ENCODE measurements around the gene RHOB.
"Not testable (repeated sequence)": the region's sequence is repeated elsewhere in the genome, so short reads cannot be mapped to it uniquely, and the experiment has no call there.

The RHOB gene

DNA sequence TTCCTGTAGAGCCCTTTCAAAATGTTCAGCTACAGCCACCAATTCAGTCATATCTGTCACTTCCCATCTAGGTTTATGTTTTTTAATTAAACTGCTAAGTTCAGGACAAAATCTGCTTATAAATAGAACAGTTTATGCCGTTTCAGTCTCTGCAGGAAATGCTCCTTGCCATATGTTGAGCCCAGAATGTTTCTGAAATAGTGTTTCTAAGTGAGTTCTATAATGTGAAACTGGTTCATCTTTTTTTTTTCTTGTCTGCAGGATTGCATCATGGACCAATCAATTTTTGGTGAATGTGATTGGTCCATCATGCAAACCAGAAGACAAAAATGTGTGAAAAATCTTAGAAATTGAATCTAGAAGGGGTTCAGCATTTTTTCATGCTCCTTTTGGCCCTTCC is 30.2 kb upstream of the RHOB start:
- TF ChIP-seq ZNF565 (CRISPR knock-in tag; conservative IDR thresholded peaks at IDR 0.05; ENCODE audit: low read depth) (no peak), OSR1 (CRISPR knock-in tag; IDR thresholded peaks at IDR 0.05) (no peak), ZNF70 (CRISPR knock-in tag; IDR thresholded peaks at IDR 0.05) (no peak)
- ATAC-seq = no peak

DNA sequence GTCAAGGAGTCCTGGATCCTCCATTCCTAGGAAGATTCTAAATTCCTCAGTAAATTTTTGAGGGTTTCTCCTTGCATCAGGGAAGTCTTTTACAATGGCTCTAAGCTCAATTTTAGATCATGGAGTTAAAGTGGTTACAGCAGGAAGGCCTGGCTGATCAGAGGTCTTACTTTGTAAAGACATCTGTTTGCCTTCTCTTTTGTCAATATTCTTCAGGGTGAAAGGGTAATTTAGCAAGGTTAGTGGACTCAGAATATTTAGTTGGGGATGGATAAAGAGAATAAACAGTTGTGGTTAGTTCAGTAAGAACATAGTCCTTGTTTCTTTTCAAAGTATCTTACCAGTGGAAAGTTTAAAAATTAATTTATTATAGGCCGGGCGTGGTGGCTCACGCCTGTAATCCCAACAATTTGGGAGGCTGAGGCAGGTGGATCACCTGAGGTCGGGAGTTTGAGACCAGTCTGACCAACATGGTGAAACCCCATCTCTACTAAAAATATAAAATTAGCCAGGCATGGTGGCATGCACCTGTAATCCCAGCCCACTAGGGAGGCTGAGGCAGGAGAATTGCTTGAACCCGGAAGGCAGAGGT is 29.5 kb upstream of the RHOB start:
- ATAC-seq = not testable (repeated sequence)

DNA sequence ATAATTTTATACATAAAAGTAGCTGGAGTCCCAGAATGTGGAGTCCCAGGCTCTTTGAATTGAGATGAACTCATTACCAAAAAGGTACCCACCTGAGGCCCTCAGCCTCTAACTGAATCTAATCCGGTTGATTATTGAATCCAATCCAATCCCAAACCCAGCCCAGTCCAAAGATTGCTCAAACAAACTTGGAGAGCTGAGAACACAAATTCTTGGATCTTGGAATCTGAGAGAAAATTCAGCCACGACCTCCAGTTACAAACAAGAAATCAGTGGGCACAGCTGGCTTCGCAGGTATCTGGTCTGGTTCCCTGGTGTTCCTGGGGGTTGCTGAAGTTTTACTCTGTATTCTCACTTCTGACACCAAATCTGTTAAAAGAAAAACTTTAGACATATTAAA is 28.4 kb upstream of the RHOB start:
- TF ChIP-seq RARB (CRISPR knock-in tag; IDR thresholded peaks at IDR 0.05) (no peak), TOX (CRISPR knock-in tag; IDR thresholded peaks at IDR 0.05; ENCODE audit: borderline replicate concordance) (no peak), GLIS3 (CRISPR knock-in tag; IDR thresholded peaks at IDR 0.05) (no peak), ZFP3 (CRISPR knock-in tag; IDR thresholded peaks at IDR 0.05) (no peak)
- TF ChIP-seq, protein P1, sequence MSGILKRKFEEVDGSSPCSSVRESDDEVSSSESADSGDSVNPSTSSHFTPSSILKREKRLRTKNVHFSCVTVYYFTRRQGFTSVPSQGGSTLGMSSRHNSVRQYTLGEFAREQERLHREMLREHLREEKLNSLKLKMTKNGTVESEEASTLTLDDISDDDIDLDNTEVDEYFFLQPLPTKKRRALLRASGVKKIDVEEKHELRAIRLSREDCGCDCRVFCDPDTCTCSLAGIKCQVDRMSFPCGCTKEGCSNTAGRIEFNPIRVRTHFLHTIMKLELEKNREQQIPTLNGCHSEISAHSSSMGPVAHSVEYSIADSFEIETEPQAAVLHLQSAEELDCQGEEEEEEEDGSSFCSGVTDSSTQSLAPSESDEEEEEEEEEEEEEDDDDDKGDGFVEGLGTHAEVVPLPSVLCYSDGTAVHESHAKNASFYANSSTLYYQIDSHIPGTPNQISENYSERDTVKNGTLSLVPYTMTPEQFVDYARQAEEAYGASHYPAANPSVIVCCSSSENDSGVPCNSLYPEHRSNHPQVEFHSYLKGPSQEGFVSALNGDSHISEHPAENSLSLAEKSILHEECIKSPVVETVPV (CRISPR knock-in tag; IDR thresholded peaks at IDR 0.05) = no peak
- TF ChIP-seq, protein P2, sequence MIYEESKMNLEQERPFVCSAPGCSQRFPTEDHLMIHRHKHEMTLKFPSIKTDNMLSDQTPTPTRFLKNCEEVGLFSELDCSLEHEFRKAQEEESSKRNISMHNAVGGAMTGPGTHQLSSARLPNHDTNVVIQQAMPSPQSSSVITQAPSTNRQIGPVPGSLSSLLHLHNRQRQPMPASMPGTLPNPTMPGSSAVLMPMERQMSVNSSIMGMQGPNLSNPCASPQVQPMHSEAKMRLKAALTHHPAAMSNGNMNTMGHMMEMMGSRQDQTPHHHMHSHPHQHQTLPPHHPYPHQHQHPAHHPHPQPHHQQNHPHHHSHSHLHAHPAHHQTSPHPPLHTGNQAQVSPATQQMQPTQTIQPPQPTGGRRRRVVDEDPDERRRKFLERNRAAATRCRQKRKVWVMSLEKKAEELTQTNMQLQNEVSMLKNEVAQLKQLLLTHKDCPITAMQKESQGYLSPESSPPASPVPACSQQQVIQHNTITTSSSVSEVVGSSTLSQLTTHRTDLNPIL (CRISPR knock-in tag; IDR thresholded peaks at IDR 0.05; ENCODE audit: low read depth) = no peak
- ATAC-seq = no peak

DNA sequence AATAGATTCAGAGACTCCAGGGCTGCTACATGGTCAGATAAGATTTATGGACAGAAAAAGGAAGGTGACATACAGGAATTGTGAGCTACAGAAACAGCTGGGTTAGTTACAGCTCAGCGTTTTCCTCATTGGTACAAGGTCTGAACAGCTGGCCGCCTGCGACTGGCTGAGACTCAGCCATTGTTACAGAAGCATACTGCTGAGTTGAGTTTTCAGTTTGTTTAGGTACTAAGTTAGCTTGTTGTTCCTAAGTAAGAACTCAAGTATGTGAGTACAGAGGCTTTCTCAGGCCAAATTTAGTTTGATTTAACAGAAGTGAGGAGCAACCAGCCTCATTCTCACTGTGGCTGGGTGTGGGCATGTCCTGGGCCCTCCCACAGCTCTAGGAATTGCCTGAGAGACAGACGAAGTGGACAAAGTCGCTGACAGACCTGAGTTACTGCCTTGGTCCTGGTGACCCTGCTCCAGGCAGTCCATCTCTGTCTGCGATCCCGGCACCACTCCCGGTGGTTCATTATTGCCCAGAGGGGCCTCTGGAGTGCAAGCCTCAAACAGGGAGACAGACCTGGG is 27.8 kb upstream of the RHOB start:
- ATAC-seq = no peak
- no peak for TF ChIP-seq ZFP3 (CRISPR knock-in tag; IDR thresholded peaks at IDR 0.05)

DNA sequence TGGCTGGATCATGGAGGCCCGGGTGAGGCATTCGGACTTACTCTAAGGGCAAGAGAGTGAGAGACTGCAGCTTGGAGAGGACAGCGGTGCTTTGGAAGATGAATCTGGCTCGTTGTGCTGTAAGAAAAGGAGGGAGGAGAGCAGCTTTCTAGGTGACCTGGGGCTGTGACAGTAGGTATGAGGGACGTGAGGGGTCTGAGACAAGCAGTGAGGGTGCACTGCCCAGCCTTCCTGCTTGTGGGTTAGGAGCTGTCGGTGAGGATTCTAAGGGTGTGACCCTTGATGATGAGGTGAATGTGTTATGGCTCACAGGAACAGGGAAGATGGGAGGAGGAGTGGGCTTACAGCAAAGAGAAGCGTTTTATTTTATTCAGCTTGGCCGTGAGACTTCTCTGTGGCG is 27.1 kb upstream of the RHOB start:
- no peak for ATAC-seq
- TF ChIP-seq ZNF8 (CRISPR knock-in tag; IDR thresholded peaks at IDR 0.05) (no peak), ZNF565 (CRISPR knock-in tag; conservative IDR thresholded peaks at IDR 0.05; ENCODE audit: low read depth) (no peak)

DNA sequence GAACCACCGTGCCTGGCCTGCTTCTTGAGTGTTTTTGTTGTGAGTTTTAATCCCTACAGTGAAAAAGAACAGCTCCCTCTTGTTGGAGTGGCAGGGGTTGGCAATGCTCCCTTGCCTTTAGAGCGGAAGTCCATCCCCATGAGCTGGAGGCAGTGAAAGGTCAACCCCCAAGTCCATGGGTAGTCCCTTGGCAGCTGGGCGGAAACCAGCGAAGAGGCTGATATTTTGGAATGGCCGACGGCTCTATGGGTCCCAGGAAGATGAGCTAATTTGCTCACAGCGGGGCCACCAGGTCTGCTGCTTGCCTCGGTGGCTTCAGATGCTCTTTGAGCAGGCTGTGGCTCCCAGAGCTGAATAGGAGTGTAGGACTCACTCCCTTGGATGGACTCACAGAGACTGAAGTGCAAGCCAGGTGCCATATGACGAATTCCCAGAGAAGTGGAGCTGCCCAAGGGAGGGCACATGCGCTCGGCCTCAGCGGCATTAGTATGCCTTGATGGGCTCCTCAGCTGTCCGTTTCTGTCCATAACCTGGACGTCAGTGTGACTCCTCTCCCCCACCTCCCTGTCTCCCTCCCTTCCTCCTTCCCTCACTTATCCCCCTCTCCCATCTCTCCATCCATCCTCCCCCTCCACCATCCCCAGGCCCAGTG is 25.4 kb upstream of the RHOB start:
- ATAC-seq = no peak
- TF ChIP-seq ZNF70 (CRISPR knock-in tag; IDR thresholded peaks at IDR 0.05) = no peak
- TF ChIP-seq TCF4 (CRISPR knock-in tag; IDR thresholded peaks at IDR 0.05; ENCODE audit: borderline replicate concordance) = no peak
- TF ChIP-seq, protein P3, sequence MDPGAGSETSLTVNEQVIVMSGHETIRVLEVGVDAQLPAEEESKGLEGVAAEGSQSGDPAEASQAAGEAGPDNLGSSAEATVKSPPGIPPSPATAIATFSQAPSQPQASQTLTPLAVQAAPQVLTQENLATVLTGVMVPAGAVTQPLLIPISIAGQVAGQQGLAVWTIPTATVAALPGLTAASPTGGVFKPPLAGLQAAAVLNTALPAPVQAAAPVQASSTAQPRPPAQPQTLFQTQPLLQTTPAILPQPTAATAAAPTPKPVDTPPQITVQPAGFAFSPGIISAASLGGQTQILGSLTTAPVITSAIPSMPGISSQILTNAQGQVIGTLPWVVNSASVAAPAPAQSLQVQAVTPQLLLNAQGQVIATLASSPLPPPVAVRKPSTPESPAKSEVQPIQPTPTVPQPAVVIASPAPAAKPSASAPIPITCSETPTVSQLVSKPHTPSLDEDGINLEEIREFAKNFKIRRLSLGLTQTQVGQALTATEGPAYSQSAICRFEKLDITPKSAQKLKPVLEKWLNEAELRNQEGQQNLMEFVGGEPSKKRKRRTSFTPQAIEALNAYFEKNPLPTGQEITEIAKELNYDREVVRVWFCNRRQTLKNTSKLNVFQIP (CRISPR knock-in tag; IDR thresholded peaks at IDR 0.05; ENCODE audit: borderline replicate concordance, low read depth) = no peak
- TF ChIP-seq, protein P1 (CRISPR knock-in tag; IDR thresholded peaks at IDR 0.05) = no peak
- no peak for TF ChIP-seq PPARA (CRISPR knock-in tag; IDR thresholded peaks at IDR 0.05; ENCODE audit: borderline replicate concordance)
- TF ChIP-seq ARNTL (CRISPR knock-in tag; IDR thresholded peaks at IDR 0.05; ENCODE audit: borderline replicate concordance, low read depth) = no peak

DNA sequence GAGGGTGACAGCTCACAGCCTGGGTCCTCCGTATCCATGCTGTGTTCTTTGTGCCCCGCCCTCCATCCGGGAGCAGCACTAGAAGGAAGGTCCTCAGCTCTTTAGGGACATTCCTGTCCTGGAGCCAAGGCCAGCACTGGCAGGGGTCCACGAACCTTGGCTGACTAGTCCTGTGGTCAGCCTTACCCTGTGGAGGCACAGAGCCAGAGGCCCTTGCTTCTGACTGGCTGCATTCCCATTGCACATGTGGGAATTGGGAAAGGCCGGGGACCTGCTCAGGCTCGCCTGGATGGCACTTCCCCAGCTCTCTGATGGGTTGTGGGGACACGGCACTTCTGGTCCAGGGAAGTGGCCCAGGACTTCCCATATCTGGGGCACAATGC is 24.9 kb upstream of the RHOB start:
- TF ChIP-seq TOX (CRISPR knock-in tag; IDR thresholded peaks at IDR 0.05; ENCODE audit: borderline replicate concordance) (no peak), ARNTL (CRISPR knock-in tag; IDR thresholded peaks at IDR 0.05; ENCODE audit: borderline replicate concordance, low read depth) (no peak), RARB (CRISPR knock-in tag; IDR thresholded peaks at IDR 0.05) (no peak), OSR1 (CRISPR knock-in tag; IDR thresholded peaks at IDR 0.05) (no peak), ZNF565 (CRISPR knock-in tag; conservative IDR thresholded peaks at IDR 0.05; ENCODE audit: low read depth) (no peak)
- TF ChIP-seq, protein P3 (CRISPR knock-in tag; IDR thresholded peaks at IDR 0.05; ENCODE audit: borderline replicate concordance, low read depth) = no peak
- TF ChIP-seq, protein P4, sequence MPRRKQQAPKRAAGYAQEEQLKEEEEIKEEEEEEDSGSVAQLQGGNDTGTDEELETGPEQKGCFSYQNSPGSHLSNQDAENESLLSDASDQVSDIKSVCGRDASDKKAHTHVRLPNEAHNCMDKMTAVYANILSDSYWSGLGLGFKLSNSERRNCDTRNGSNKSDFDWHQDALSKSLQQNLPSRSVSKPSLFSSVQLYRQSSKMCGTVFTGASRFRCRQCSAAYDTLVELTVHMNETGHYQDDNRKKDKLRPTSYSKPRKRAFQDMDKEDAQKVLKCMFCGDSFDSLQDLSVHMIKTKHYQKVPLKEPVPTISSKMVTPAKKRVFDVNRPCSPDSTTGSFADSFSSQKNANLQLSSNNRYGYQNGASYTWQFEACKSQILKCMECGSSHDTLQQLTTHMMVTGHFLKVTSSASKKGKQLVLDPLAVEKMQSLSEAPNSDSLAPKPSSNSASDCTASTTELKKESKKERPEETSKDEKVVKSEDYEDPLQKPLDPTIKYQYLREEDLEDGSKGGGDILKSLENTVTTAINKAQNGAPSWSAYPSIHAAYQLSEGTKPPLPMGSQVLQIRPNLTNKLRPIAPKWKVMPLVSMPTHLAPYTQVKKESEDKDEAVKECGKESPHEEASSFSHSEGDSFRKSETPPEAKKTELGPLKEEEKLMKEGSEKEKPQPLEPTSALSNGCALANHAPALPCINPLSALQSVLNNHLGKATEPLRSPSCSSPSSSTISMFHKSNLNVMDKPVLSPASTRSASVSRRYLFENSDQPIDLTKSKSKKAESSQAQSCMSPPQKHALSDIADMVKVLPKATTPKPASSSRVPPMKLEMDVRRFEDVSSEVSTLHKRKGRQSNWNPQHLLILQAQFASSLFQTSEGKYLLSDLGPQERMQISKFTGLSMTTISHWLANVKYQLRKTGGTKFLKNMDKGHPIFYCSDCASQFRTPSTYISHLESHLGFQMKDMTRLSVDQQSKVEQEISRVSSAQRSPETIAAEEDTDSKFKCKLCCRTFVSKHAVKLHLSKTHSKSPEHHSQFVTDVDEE (CRISPR knock-in tag; IDR thresholded peaks at IDR 0.05) = no peak
- ATAC-seq = peak; percentile 62

Data from SK-N-SH treated with all-trans-retinoic acid at 6 μM for 48 hours (cell line).